Astrocyte (in vitro differentiated cells and primary cell): Measurements from ENCODE around the gene HTR3B. TPM values are rescaled to one million over a fixed set of nuclear protein-coding genes. Genes with fewer than 3 reads are reported as not detected.

ENCODE experiments used
- DNase-seq: peaks from one replicate; pipeline ENCODE4 v3.0.0-alpha.2; 2010; ENCODE audit warnings: low read depth
- FAIRE-seq: peaks from 2 replicates; lab custom pipeline; 2011; peaks lifted over from hg19 to GRCh38; lab: Jason Lieb, UNC
- H2AFZ ChIP-seq: 2 replicates; pipeline ENCODE4 v1.6.0; 2012; ENCODE audit warnings: low read depth, low read length, inconsistent platforms
- H3K27ac ChIP-seq: 2 replicates; pipeline ENCODE4 v1.5.1; 2011; ENCODE audit warnings: low read depth, low read length, inconsistent platforms
- H3K27me3 ChIP-seq: 2 replicates; pipeline ENCODE4 v1.6.0; 2011; ENCODE audit warnings: low read length, inconsistent platforms; ENCODE audit not compliant: insufficient read depth
- H3K36me3 ChIP-seq: 2 replicates; pipeline ENCODE4 v1.5.1; 2011; ENCODE audit warnings: low read length, inconsistent platforms; ENCODE audit not compliant: insufficient read depth
- H3K4me1 ChIP-seq: 2 replicates; pipeline ENCODE4 v1.5.1; 2011; ENCODE audit warnings: low read length, inconsistent platforms; ENCODE audit not compliant: insufficient read depth
- H3K4me2 ChIP-seq: 2 replicates; pipeline ENCODE4 v1.6.0; 2012; ENCODE audit warnings: low read length, inconsistent platforms
- H3K4me3 ChIP-seq: 2 replicates; pipeline ENCODE4 v1.5.1; 2011; ENCODE audit warnings: low read depth, mild to moderate bottlenecking, low read length, inconsistent platforms; ENCODE audit not compliant: insufficient read depth
- H3K79me2 ChIP-seq: 2 replicates; pipeline ENCODE4 v1.6.0; 2012; ENCODE audit warnings: mild to moderate bottlenecking, low read length, inconsistent platforms; ENCODE audit not compliant: insufficient read depth
- H3K9ac ChIP-seq: 2 replicates; pipeline ENCODE4 v1.6.0; 2012; ENCODE audit warnings: mild to moderate bottlenecking, low read length, inconsistent platforms
- H3K9me3 ChIP-seq: 2 replicates; pipeline ENCODE4 v1.5.1; 2012; ENCODE audit warnings: low read depth, mild to moderate bottlenecking, low read length, inconsistent platforms; ENCODE audit not compliant: insufficient read depth
- H4K20me1 ChIP-seq: 2 replicates; pipeline ENCODE4 v1.6.0; 2012; ENCODE audit warnings: low read length, inconsistent platforms; ENCODE audit not compliant: insufficient read depth
- H3K27ac Mint-ChIP-seq: one replicate; pipeline ENCODE4 v1.8.0; 2021; ENCODE audit warnings: mild to moderate bottlenecking, mixed read lengths; ENCODE audit not compliant: unreplicated experiment
- H3K27me3 Mint-ChIP-seq: one replicate; pipeline ENCODE4 v1.8.0; 2021; ENCODE audit warnings: low read depth, mixed read lengths; ENCODE audit not compliant: unreplicated experiment
- H3K36me3 Mint-ChIP-seq: one replicate; pipeline ENCODE4 v1.8.0; 2021; ENCODE audit warnings: low read depth, mixed read lengths; ENCODE audit not compliant: unreplicated experiment
- H3K4me1 Mint-ChIP-seq: one replicate; pipeline ENCODE4 v1.8.0; 2021; ENCODE audit warnings: low read depth, mixed read lengths; ENCODE audit not compliant: unreplicated experiment
- H3K4me3 Mint-ChIP-seq: one replicate; pipeline ENCODE4 v1.8.0; 2021; ENCODE audit warnings: mild to moderate bottlenecking, moderate library complexity, mixed read lengths; ENCODE audit not compliant: unreplicated experiment
- H3K9me3 Mint-ChIP-seq: one replicate; pipeline ENCODE4 v1.8.0; 2021; ENCODE audit warnings: mild to moderate bottlenecking, mixed read lengths; ENCODE audit not compliant: unreplicated experiment
- EZH2 ChIP-seq: IDR thresholded peaks from 2 replicates; pipeline ENCODE4 v1.6.1; 2012; ENCODE audit warnings: mild to moderate bottlenecking, low read length, inconsistent platforms; ENCODE audit not compliant: insufficient read depth
- total RNA-seq: library from RNA; stranded (reverse); gene quantifications from 2 replicates; pipeline ENCODE4 v1.2.1, GENCODE V29; 2021
- TF ChIP-seq, protein P1 (sequence below): IDR thresholded peaks from 2 replicates; pipeline ENCODE4 v1.5.1; 2011; ENCODE audit warnings: low read depth, mild to moderate bottlenecking, inconsistent platforms, low read length, moderate library complexity; ENCODE audit not compliant: insufficient read depth

HTR3B gene
- total RNA-seq, 1 donor from 2014 or later = not detected

DNA sequence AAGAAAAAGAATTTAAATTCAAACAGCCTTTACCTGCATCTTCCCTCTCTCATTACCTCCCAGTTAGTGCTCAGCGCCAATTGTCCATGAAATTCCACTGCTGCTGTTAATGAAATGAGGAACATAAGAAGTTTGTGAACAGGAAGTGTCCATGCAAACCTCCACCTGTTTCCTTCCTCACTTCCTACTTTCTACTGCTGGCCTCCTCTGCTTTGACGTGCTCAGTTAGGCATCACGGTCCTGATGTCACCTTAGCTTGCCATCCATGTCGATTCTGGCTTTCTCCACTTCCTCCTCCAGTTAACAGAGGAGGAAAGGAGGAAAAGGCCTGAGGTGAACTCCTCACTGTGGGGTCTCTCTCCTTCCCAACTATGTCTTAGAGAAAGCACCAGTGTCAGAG is 43.4 kb downstream of the HTR3B start:
- H3K36me3 Mint-ChIP-seq = no peaks in the 10 kb centered on the region
- Histone ChIP-seq H2AFZ (no peak overlapping the region), H3K4me3 (no peak overlapping the region), H3K79me2 (no peaks in the 10 kb centered on the region), H3K9me3 (no peaks in the 10 kb centered on the region), H3K4me1 (no peaks in the 10 kb centered on the region), H3K36me3 (no peaks in the 10 kb centered on the region), H3K4me2 (no peak overlapping the region), H3K9ac (no peak overlapping the region), H4K20me1 (no peaks in the 10 kb centered on the region), H3K27me3 (no peaks in the 10 kb centered on the region), H3K27ac (no peak overlapping the region)
- FAIRE-seq (no peak), DNase-seq (no peak)
- no peak overlapping the region for H3K27ac Mint-ChIP-seq
- no peaks in the 10 kb centered on the region for H3K4me1 Mint-ChIP-seq
- TF ChIP-seq, protein P1, sequence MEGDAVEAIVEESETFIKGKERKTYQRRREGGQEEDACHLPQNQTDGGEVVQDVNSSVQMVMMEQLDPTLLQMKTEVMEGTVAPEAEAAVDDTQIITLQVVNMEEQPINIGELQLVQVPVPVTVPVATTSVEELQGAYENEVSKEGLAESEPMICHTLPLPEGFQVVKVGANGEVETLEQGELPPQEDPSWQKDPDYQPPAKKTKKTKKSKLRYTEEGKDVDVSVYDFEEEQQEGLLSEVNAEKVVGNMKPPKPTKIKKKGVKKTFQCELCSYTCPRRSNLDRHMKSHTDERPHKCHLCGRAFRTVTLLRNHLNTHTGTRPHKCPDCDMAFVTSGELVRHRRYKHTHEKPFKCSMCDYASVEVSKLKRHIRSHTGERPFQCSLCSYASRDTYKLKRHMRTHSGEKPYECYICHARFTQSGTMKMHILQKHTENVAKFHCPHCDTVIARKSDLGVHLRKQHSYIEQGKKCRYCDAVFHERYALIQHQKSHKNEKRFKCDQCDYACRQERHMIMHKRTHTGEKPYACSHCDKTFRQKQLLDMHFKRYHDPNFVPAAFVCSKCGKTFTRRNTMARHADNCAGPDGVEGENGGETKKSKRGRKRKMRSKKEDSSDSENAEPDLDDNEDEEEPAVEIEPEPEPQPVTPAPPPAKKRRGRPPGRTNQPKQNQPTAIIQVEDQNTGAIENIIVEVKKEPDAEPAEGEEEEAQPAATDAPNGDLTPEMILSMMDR = no peak
- TF ChIP-seq EZH2 = no peak
- peaks cover 26% of the 10 kb centered on the region for H3K27me3 Mint-ChIP-seq
- H3K4me3 Mint-ChIP-seq = no peak overlapping the region
- H3K9me3 Mint-ChIP-seq = peaks cover 3% of the 10 kb centered on the region

DNA sequence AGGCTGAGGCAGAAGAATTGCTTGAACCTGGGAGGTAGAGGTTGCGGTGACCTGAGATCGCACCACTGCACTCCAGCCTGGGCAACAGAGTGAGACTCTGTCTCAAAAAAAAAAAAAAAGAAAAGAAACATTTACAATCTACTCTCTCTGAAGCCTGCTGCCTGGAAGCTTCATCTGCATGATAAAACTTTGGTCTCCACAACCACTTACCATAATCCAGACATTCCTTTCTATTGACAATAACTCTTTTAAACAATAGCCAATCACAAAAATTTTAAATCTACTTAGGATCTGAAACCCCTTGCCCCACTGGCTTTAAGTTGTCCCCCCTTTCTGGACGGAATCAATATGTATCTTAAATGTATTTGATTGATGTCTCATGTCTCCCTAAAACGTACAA is 45.3 kb downstream of the HTR3B start:
- DNase-seq (no peak), FAIRE-seq (no peak)
- Histone ChIP-seq H3K79me2 (no peaks in the 10 kb centered on the region), H3K36me3 (no peaks in the 10 kb centered on the region), H3K4me1 (no peaks in the 10 kb centered on the region), H3K4me3 (no peak overlapping the region), H4K20me1 (no peaks in the 10 kb centered on the region), H3K9ac (no peak overlapping the region), H3K27me3 (no peaks in the 10 kb centered on the region), H3K4me2 (no peak overlapping the region), H3K9me3 (no peaks in the 10 kb centered on the region), H3K27ac (no peak overlapping the region), H2AFZ (no peak overlapping the region)
- TF ChIP-seq, protein P1 = no peak
- no peak for TF ChIP-seq EZH2
- Mint-ChIP-seq H3K4me1 (no peaks in the 10 kb centered on the region), H3K27me3 (peaks cover 33% of the 10 kb centered on the region), H3K27ac (no peak overlapping the region), H3K9me3 (peaks cover 3% of the 10 kb centered on the region), H3K4me3 (no peak overlapping the region), H3K36me3 (no peaks in the 10 kb centered on the region)

- Histone ChIP-seq H3K36me3 (no peaks in the 10 kb centered on the region), H3K27me3 (no peaks in the 10 kb centered on the region), H3K79me2 (no peaks in the 10 kb centered on the region), H3K4me3 (no peak overlapping the region), H4K20me1 (no peaks in the 10 kb centered on the region), H3K27ac (no peak overlapping the region), H3K4me2 (no peak overlapping the region), H3K9ac (no peak overlapping the region), H3K4me1 (no peaks in the 10 kb centered on the region), H3K9me3 (no peaks in the 10 kb centered on the region), H2AFZ (no peak overlapping the region)
- FAIRE-seq = no peak
- peaks cover 33% of the 10 kb centered on the region for H3K27me3 Mint-ChIP-seq
- H3K4me1 Mint-ChIP-seq = no peaks in the 10 kb centered on the region
- TF ChIP-seq, protein P1 = no peak
- TF ChIP-seq EZH2 = no peak
- H3K27ac Mint-ChIP-seq = no peak overlapping the region
- DNase-seq = no peak
- no peaks in the 10 kb centered on the region for H3K36me3 Mint-ChIP-seq
- no peak overlapping the region for H3K4me3 Mint-ChIP-seq
- peaks cover 3% of the 10 kb centered on the region for H3K9me3 Mint-ChIP-seq
These were observed 46.9 kb downstream of the HTR3B start for GRCh38 chr11:113951537-113951936.
